SK-MEL-5 (cell line): ENCODE results near the gene PARP2. TPM values are rescaled to one million over a fixed set of nuclear protein-coding genes. Genes with fewer than 3 reads are reported as not detected.

Source experiments
- DNase-seq: peaks from one replicate; pipeline ENCODE4 v3.0.0-alpha.2; 2016; ENCODE audit warnings: low read depth, low spot score
- in situ Hi-C: cut with HindIII; loops from 2 replicates; pipeline ENCODE4 v1.10.0; 2016; ENCODE audit warnings: low sequenced_read_pairs, high pct_unique_total_duplicates, low pct_unique_long_range_greater_than_20kb
- small RNA-seq, 2 experiments: library from RNA; depleted of rRNA; stranded (forward); fragments of <200 nt; gene quantifications; one replicate each; pipeline ENCODE3, GENCODE V24; 2014
- total RNA-seq: library from RNA; depleted of rRNA; stranded (reverse); fragments of >200 nt; shearing (Covaris generic); gene quantifications from 2 replicates; pipeline ENCODE4 v1.2.3, GENCODE V29; 2014; rRNA removed

PARP2 gene
- total RNA-seq, 1 experiment from 2014 or later = 13.2 TPM

- no peak for DNase-seq
- in situ Hi-C loops = no loop called here
These were observed 40.2 kb downstream of the PARP2 start for GRCh38 chr14:20383636-20384035.

- in situ Hi-C loops = no loop called here
- no peak for DNase-seq
These were observed 40.9 kb downstream of the PARP2 start for GRCh38 chr14:20384321-20384720.

- DNase-seq = no peak
- in situ Hi-C loops = no loop called here
These were observed 41.5 kb downstream of the PARP2 start for GRCh38 chr14:20384886-20385285.

DNA sequence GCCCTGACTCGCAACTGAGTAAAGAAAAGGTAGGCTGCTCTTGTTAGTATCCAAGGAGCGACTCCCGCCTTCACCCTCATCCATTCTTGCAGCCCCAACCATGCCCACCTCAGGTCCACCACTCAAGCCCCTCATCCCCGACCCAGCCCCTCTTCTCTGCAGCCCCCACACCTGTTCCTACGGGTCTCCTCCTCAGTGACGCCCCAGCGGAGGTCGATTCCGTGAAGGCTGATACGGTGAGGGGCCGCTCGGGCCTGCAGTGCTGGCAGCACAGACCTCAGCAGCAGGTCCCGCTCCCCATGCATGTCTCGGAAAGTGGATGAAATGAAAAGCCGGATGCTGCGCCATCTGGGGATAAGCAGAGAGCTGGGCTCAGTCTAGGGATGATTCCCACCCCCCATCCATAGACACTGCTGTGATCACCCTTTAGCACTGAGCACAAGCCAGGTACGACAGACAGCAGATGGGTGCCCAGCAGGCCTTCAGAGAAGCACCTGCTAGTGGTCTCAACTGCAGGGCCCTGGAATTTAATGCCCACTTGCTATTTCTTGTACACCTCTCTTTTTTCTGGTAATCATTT is 42.9 kb downstream of the PARP2 start:
- in situ Hi-C loops = no loop called here

GRCh38 chr14:20387576-20387975 is 44.1 kb downstream of the PARP2 start:
- in situ Hi-C loops = no loop called here
- no peak for DNase-seq

More for the DNA sequence above, 42.9 kb downstream of the PARP2 start:
- DNase-seq = no peak

GRCh38 chr14:20388159-20388558 is 44.7 kb downstream of the PARP2 start:
- no peak for DNase-seq
- in situ Hi-C loops = no loop called here

DNA sequence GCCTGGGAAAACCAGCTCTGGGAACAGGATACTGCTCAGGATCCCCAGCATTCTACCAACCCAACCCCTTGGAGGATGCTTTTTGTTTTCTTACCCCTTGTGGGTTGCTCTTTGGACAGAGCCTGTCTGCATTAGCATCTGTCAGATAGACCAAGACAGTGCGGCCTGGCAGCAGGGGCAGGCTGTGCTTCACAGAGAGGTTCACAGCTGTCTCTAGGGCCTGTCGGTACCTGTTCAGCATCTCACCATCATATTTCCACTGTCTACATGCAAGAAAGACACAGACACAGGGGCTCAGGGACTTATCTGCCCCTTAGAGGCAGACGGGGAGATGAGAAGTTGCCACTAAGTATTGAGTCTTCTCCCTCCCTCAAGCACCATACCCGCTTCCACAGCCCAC is 48.1 kb downstream of the PARP2 start:
- DNase-seq = no peak
- in situ Hi-C loops = no loop called here

GRCh38 chr14:20397511-20397910 is 54.1 kb downstream of the PARP2 start:
- in situ Hi-C loops = no loop called here
- DNase-seq = no peak

- in situ Hi-C loops = no loop called here
These were observed 57.1 kb downstream of the PARP2 start for GRCh38 chr14:20400589-20400964.

GRCh38 chr14:20400965-20401593 is 57.6 kb downstream of the PARP2 start:
- no peak for DNase-seq
- in situ Hi-C loops = no loop called here

More at GRCh38 chr14:20400589-20400964, 57.1 kb downstream of the PARP2 start:
- no peak for DNase-seq

DNA sequence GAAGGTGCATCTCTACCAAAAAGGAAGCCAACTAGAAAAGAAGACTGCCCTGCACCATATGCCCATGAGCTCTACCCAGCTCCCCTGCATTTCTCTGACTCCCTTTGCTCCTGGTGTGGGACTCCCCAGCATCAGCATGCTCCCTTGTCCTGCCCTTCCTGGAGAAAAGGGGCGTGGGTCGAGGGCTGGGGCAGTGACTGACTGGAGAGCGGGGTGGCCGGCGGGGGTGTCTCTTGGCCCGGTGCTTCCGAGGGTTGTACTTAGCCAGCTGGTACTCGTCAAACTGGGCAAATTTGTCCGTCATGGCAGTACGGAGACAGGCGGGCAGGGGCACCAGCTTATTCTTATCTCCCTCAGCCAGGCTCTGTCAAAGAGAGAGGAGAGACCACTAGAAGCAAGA is 60.1 kb downstream of the PARP2 start:
- DNase-seq = no peak
- in situ Hi-C loops = no loop called here

Small RNA genes lying within 50 kb of the gene (small RNA-seq; reads per million reads assigned to genes)
- gene SNORA79B = 0.24 to 0.27 reads per million in 2 experiments
- gene SNORD126 = 101 to 1,550 reads per million in 2 experiments

Other genes starting within 250 kb of the PARP2 start
- not detected in 2 replicates for gene OR4K17, start 232.9 kb upstream of the PARP2 start, total RNA-seq
- not detected in 2 replicates for gene OR4N5, start 204.8 kb upstream of the PARP2 start, total RNA-seq
- not detected in 2 replicates for gene OR11G2, start 152.7 kb upstream of the PARP2 start, total RNA-seq
- not detected in 2 replicates for gene OR11H6, start 119.9 kb upstream of the PARP2 start, total RNA-seq
- gene OR11H7, start 114.7 kb upstream of the PARP2 start, total RNA-seq = not detected in 2 replicates
- gene OR11H4, start 104.3 kb upstream of the PARP2 start, total RNA-seq = not detected in 2 replicates
- gene TTC5, start 37.7 kb upstream of the PARP2 start, total RNA-seq = 23.3 and 23.9 TPM in 2 replicates
- gene CCNB1IP1, start 10.4 kb upstream of the PARP2 start, total RNA-seq = 81.2 and 82.5 TPM in 2 replicates
- 11.0 and 11.5 TPM in 2 replicates for gene TEP1, start 69.9 kb downstream of the PARP2 start, total RNA-seq
- not detected in 2 replicates for gene KLHL33, start 92.5 kb downstream of the PARP2 start, total RNA-seq
- gene OSGEP, start 111.2 kb downstream of the PARP2 start, total RNA-seq = 10.6 and 15.9 TPM in 2 replicates
- 62.6 and 85.9 TPM in 2 replicates for gene APEX1, start 111.6 kb downstream of the PARP2 start, total RNA-seq
- gene PIP4P1, start 117.8 kb downstream of the PARP2 start, total RNA-seq = 22.9 and 25.8 TPM in 2 replicates
- 26.5 and 29.5 TPM in 2 replicates for gene PNP, start 125.8 kb downstream of the PARP2 start, total RNA-seq
- not detected in 2 replicates for gene RNASE10, start 161.9 kb downstream of the PARP2 start, total RNA-seq
- gene RNASE9, start 217.4 kb downstream of the PARP2 start, total RNA-seq = not detected in 2 replicates
- gene RNASE11, start 244.4 kb downstream of the PARP2 start, total RNA-seq = 0.66 TPM in 1 of 2 replicates, not detected in the other
- not detected in 2 replicates for gene RNASE12, start 247.7 kb downstream of the PARP2 start, total RNA-seq